Lung (tissue), 12 donors: Measurements from ENCODE around the gene IL3RA. TPM values are rescaled to one million over a fixed set of nuclear protein-coding genes. Genes with fewer than 3 reads are reported as not detected.
"Not testable (repeated sequence)": the region's sequence is repeated elsewhere in the genome, so short reads cannot be mapped to it uniquely, and the experiment has no call there.

Source experiments
- ATAC-seq: fragments of 200-7000 bp; cut with Tn5 transposase; one replicate; pipeline ENCODE4 v1.9.1; 2020; ENCODE audit warnings: moderate number of reproducible peaks; ENCODE audit not compliant: insufficient read depth, low FRiP score
- DNase-seq, 3 donors: peaks; one replicate each; pipeline ENCODE4 v3.0.0-alpha.2; 2013 to 2017
- H3K27ac ChIP-seq, 2 donors: one replicate each; pipeline ENCODE4 v1.5.1; 2013; ENCODE audit warnings: mild to moderate bottlenecking in 2 of 2, moderate library complexity in 2 of 2, control low read depth in 1 of 2, inconsistent platforms in 1 of 2, low read depth in 1 of 2, low read length in 1 of 2
- H3K27me3 ChIP-seq, 3 donors: one replicate each; pipeline ENCODE4 v1.5.1; 2013; ENCODE audit warnings: low read length in 2 of 3; ENCODE audit not compliant: control insufficient read depth in 3 of 3, insufficient read depth in 3 of 3
- H3K36me3 ChIP-seq, 4 donors: one replicate each; pipeline ENCODE4 v1.5.1; 2013; ENCODE audit warnings: low read length in 4 of 4, mild to moderate bottlenecking in 1 of 4, moderate library complexity in 1 of 4; ENCODE audit not compliant: control insufficient read depth in 4 of 4, insufficient read depth in 4 of 4
- H3K4me1 ChIP-seq, 5 donors: one replicate each; pipeline ENCODE4 v1.5.1; 2013; ENCODE audit warnings: low read length in 5 of 5, mild to moderate bottlenecking in 2 of 5, moderate library complexity in 1 of 5; ENCODE audit not compliant: control insufficient read depth in 5 of 5, insufficient read depth in 5 of 5
- H3K4me3 ChIP-seq: one replicate; pipeline ENCODE4 v1.5.1; 2013; ENCODE audit warnings: mild to moderate bottlenecking, control low read depth, moderate library complexity
- H3K9ac ChIP-seq, 2 donors: one replicate each; pipeline ENCODE4 v1.5.1; 2013; ENCODE audit warnings: low read length in 2 of 2, control low read depth in 1 of 2; ENCODE audit not compliant: insufficient read depth in 1 of 2
- H3K9me3 ChIP-seq, 4 donors: one replicate each; pipeline ENCODE4 v1.5.1; 2013; ENCODE audit warnings: low read length in 3 of 4, mild to moderate bottlenecking in 1 of 4, moderate library complexity in 1 of 4; ENCODE audit not compliant: control insufficient read depth in 4 of 4, insufficient read depth in 3 of 4
- CTCF ChIP-seq: IDR thresholded peaks from 2 replicates; pipeline ENCODE4 v1.5.1; 2012; ENCODE audit warnings: mild to moderate bottlenecking; ENCODE audit errors: control extremely low read depth, extremely low read depth
- WGBS, 2 donors: extraction: QIAGEN DNeasy Blood & Tissue Kit; methylation state at CpG; one replicate each; pipeline ENCODE4 v1.1.7; 2013; 5-methylcytosine and 5-hydroxymethylcytosine counted together
- polyA plus RNA-seq, 2 donors: library from polyadenylated mRNA; stranded (reverse); fragments of 200-250 nt; gene quantifications; one replicate each; pipeline ENCODE4 v1.2.1, GENCODE V29; 2013
- total RNA-seq, 2 donors: library from RNA; depleted of rRNA in 1 of 2; stranded (reverse); fragments of >200 nt in 1 of 2; gene quantifications; one replicate each; pipeline ENCODE4 v1.2.1, GENCODE V29; 2014 to 2021
- donor health status: control.
- donor health status: control.
- donor health status: Bipolar disorder and iron deficiency.
- donor health status: healthy.
- donor health status: DM: yes; HTN: yes; CAD: no.

Gene IL3RA
- total and polyA plus RNA-seq, 4 donors: 19.2 to 52.2 (median 20.5) TPM

DNA sequence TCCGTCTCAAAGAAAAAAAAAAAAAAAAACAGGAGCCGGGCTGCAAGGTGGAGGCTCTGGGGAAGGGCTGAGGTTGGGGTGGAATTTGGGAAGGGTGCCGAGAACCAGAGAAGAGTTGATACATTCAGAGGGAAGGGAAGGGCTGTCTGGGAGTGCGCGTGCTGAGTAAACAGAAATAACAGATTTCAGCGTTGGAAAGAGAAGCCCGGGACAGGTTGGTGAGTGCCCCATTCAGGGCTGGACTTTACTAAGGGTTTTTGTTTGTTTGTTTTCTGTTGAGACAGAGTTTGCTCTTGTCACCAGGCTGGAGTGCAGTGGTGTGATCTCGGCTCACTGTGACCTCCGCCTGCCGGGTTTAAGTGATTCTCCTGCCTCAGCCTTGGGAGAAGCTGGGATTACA is 1.7 kb upstream of the IL3RA start:
- ATAC-seq: no peak
- DNase-seq: no peak

GRCh38 chrX:1336948-1337779 is 579 bp downstream of the IL3RA start:
- no peaks in the 10 kb centered on the region for H3K36me3 ChIP-seq
- ATAC-seq (no peak), DNase-seq (no peak)
- no peak overlapping the region for H3K9ac ChIP-seq
- H3K9me3 ChIP-seq: peaks cover 0 to 6% (median 2%) of the 10 kb centered on the region in 4 donors
- no peak for TF ChIP-seq CTCF
- no peaks in the 10 kb centered on the region for H3K27me3 ChIP-seq
- H3K27ac ChIP-seq: peak overlapping the region; percentile 26 to 62
- peak overlapping the region; percentile 20 for H3K4me3 ChIP-seq
- H3K4me1 ChIP-seq: no peaks in the 10 kb centered on the region
- 27 to 50% methylated on average over 17 to 18 of the region's 18 CpGs for WGBS, 2 donors

More for the DNA sequence above, 1.7 kb upstream of the IL3RA start:
- no peaks in the 10 kb centered on the region for H3K9me3 ChIP-seq
- no peaks in the 10 kb centered on the region for H3K36me3 ChIP-seq
- no peak overlapping the region for H3K4me3 ChIP-seq
- WGBS, 2 donors: 52 to 66% methylated on average over 10 of the region's 10 CpGs
- no peak overlapping the region for H3K9ac ChIP-seq
- no peak for TF ChIP-seq CTCF
- no peak overlapping the region for H3K27ac ChIP-seq
- H3K27me3 ChIP-seq: no peaks in the 10 kb centered on the region
- no peaks in the 10 kb centered on the region for H3K4me1 ChIP-seq

DNA sequence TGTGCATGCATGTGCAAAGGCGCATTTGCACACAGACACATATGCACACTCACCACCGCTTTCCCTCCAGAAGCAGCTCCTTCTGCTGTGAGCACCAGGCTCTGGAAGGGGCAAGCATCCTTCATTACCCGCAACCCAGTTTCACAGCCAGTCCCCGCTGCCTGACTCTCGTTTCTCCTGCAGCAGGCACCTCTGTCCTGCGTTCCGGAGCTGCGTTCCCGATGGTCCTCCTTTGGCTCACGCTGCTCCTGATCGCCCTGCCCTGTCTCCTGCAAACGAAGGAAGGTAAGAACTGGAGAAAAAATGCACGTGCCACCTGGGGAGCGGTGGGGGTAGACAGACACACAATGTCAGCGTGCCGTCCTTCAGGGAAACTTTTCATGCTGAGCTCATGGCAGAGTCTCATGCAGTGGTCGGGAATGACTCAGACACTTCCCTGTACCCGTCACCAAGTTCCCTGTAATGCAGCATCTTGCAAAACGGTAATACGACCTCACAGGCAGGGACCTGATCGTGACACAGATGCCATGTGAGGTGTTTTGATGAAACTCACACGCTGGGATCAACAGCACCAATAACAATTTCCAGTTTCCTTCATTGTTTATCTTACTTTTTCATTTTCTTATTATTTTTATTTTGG is 5.1 kb downstream of the IL3RA start:
- no peak overlapping the region for H3K27ac ChIP-seq
- peaks cover 0 to 2% (median 0%) of the 10 kb centered on the region in 4 donors for H3K36me3 ChIP-seq
- no peak for TF ChIP-seq CTCF
- H3K4me3 ChIP-seq: no peak overlapping the region
- H3K27me3 ChIP-seq: no peaks in the 10 kb centered on the region
- H3K9me3 ChIP-seq: peaks cover 0 to 6% (median 2%) of the 10 kb centered on the region in 4 donors
- DNase-seq: no peak
- no peak overlapping the region for H3K9ac ChIP-seq
- 73 to 83% methylated on average over 22 of the region's 22 CpGs for WGBS, 2 donors
- H3K4me1 ChIP-seq: no peaks in the 10 kb centered on the region
- ATAC-seq: no peak

DNA sequence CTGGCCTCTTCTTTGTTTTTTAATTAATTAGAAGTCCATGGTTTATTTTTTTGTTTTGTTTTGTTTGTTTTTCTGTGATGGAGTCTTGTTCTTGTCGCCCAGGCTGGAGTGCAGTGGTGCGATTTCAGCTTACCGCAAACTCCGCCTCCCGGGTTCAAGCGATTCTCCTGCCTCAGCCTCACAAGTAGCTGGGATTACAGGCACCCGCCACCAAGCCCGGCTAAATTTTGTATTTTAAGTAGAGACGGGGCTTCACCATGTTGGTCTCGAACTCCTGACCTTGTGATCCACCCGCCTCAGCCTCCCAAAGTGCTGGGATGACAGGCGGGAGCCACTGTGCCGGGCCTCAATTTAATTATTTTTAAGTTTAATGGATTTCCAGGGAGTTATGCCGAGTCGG is 13.0 kb downstream of the IL3RA start:
- not testable (repeated sequence) for DNase-seq, H3K27ac ChIP-seq, H3K9ac ChIP-seq, H3K27me3 ChIP-seq, H3K36me3 ChIP-seq, ATAC-seq, H3K9me3 ChIP-seq, H3K4me1 ChIP-seq, H3K4me3 ChIP-seq
- WGBS, 2 donors: 95 to 97% methylated on average over 15 of the region's 15 CpGs
